Epithelial cell of prostate (primary cell): ENCODE data around the gene DNMT3L.
"Not testable (repeated sequence)": the region's sequence is repeated elsewhere in the genome, so short reads cannot be mapped to it uniquely, and the experiment has no call there.

Experiments used
- DNase-seq: peaks from one replicate; pipeline ENCODE4 v3.0.0-alpha.2; 2011; ENCODE audit warnings: low read depth, low spot score
- H3K27ac ChIP-seq: fragments of 450-650 bp; 2 replicates; pipeline ENCODE4 v1.5.1; 2017; ENCODE audit warnings: mild to moderate bottlenecking

DNMT3L gene

DNA sequence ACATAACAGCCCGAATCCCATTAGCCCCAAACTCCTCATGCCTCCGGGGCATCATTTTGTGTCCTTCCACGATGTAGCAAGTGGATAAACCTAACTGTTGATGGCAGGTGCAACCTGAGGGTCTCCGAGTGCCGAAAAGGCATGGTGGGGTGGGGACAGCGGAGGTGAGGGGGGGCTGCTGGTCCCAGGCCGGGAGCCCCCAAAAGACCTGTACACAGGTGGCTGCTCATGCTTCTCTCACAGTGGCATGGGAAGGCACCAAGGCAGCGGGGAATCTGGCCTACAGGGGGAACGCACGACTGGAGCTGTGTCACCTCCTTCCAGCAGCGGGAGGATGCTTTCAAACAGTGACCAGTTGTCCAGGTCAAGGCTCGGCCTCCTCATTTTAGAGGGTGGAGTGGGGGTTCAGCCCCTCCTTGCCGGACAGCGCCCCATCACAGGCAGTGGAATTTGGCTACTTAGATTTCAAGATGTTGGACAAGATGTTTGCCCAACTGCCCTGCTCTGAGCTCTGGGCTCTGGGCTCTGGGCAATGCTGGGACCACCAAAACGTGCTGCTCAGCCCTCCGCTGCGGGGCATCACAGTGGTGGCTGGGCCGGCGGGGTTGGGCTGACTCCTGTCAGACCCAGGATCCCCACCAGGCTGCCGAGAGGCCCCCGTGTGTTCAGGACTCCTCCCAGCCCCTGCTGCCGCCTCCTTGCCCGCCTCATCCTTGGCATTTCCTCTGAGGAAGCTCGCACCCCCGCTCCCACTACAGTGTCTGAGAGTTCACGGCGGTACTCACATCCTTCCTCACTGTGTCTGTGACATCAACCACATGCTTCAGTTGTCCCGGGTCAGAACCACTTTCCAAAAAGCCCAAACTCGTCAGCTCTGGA lies 7.6 kb downstream of the DNMT3L start:
- H3K27ac ChIP-seq = no peak overlapping the region
- DNase-seq = no peak

DNA sequence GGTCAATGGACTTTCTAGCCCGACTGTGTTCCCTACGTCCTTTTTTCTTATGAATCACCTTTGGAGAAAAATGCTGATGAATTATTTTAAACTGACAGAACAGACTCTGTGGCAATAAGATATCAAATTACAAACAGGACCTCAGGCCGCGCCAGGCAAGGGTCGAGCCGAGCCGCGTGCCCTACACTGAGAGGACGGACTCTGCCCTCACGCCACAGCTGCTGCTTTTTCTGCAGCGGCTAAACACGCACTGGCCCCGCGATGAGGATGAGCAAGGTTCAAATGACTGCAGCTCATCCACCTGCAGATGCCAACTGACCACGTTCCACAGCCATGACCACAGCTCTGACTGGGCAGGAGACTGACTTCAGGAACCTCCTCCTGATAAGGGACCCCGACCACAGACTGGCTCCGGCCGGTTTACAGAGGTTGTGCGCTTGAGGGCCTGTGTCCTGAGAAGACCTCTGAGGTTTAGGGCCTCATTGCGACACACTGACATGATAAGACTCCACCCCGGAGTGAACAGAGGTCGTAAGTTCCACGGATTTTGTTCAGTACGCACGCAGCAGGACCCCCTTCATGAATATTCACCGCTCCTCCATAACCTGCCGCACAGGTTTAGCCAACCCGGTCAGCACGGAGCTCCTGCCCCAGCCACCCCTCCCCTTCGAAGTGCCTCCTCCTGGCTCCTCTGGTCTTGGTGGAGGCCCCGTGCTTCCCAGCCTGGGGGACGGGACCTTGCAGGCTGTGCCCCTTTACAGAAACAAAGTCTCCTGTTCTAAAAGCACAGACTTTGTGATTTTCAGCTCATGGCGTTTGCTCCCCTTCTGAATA lies 12.3 kb downstream of the DNMT3L start:
- H3K27ac ChIP-seq, DNase-seq: not testable (repeated sequence)

DNA sequence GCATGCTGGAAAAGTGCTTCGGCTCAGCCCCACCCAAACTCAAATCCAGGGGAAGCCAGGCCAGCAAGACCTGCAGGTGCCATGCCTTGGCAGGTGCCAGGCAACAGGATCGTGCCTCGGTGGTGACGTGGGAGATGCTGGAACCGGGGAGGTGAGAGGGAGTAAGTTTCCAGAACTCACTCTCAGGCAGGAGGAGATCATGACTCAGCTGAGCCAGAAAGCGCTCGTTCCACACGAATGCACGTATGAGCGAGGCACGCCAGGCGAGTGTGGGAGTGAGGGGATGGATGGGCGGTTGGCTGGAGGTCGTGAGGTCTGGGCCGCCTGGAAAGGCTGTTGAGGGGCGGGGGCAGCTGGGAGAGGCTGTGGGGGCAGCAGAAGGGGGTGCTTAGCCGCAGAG lies 13.8 kb downstream of the DNMT3L start:
- H3K27ac ChIP-seq, DNase-seq: not testable (repeated sequence)

- DNase-seq = not testable (repeated sequence)
Observed at GRCh38 chr21:44243980-44244379, 17.7 kb downstream of the DNMT3L start.

DNA sequence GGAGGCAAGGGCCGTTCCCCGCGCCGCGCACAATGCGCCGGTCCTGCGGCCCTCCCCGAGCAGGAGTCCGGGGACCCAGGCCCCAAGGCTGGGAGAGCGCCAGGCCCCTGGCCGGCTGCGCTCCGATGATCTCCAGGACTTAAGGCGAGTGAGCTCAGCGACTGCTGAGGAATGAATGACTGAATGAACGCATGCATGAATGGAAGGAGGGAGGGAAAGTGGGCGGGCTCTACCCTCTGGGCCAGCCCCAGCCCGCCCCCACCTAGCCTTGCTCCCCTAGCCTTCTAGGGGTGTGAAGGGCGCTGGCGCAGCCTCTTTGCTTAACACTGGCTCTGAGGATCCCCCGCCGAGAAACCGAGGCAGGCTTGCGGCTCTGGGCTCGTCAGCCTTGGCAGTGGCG lies 20.4 kb downstream of the DNMT3L start:
- DNase-seq, H3K27ac ChIP-seq: not testable (repeated sequence)

More at GRCh38 chr21:44243980-44244379, 17.7 kb downstream of the DNMT3L start:
- not testable (repeated sequence) for H3K27ac ChIP-seq

DNA sequence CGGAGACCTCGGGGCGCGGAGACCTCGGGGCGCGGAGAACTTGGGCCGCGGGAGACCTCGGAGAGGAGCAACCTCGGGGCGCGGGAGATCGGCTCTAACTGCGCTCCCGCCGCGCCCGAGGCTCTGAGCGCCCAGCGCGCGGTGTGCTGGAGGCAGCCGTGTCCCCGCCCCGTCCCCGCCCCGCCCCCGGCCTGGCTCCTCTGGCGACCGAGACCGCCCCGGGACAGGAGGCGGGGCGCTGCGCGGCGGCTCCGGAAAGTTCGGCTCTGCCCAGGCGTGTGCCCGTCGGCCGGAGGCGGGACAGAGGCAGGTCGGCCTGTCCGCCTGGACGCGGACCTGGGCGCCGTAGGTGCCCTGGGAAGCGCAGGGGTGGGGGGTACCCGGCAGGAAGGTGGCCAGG lies 20.9 kb downstream of the DNMT3L start, which contains the start of gene ICOSLG:
ICOSLG (minus strand) TSS at position 102 of the 400 bp plus-strand sequence. CDS start 126 bp downstream, outside the sequence.
- not testable (repeated sequence) for DNase-seq, H3K27ac ChIP-seq

- not testable (repeated sequence) for DNase-seq
Observed at GRCh38 chr21:44240353-44240752, 21.3 kb downstream of the DNMT3L start.

GRCh38 chr21:44229561-44229960 lies 32.1 kb downstream of the DNMT3L start:
- not testable (repeated sequence) for DNase-seq, H3K27ac ChIP-seq

More at GRCh38 chr21:44240353-44240752, 21.3 kb downstream of the DNMT3L start:
- H3K27ac ChIP-seq = not testable (repeated sequence)

DNA sequence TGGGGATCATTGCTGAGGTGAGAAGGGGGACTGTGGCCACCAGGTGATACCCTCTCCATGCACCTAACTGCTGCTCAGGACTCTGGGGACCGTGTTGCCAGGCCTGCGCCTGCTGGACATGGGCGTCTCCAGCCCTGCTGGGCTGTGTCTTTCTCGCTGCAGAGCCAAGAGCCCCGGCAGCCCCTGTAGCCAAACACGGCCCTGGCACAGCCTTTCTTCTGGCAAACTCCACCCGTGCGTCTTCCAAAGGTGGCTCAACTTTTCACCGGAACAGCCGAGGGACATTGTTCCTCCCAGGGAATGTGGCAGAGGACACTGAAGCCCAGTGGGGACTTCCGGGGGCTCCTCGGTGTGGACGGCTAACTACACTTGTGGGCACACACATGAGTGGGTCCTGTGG lies 33.6 kb downstream of the DNMT3L start:
- DNase-seq, H3K27ac ChIP-seq: not testable (repeated sequence)

GRCh38 chr21:44227614-44228013 lies 34.1 kb downstream of the DNMT3L start:
- DNase-seq, H3K27ac ChIP-seq: not testable (repeated sequence)

DNA sequence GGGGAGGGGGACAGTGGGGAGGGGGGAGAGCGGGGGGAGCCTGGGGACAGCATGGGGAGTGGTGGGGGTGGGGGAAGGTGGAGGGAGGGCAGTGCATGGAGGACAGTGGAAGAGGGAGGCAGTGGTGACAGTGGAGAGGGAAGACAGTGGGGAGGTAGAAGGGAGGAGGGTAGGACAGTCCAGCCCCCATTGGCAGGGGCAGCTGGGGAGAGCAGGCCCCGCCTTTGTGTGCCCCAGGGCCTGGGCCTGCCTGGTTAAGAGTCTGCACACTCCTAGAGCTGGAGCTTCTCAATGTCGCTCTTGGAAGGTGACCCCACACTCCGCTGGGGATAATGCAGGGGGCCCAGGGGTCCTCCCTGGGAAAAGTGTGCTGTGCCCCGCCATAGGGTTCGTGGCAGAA lies 36.1 kb downstream of the DNMT3L start:
- not testable (repeated sequence) for H3K27ac ChIP-seq, DNase-seq

DNA sequence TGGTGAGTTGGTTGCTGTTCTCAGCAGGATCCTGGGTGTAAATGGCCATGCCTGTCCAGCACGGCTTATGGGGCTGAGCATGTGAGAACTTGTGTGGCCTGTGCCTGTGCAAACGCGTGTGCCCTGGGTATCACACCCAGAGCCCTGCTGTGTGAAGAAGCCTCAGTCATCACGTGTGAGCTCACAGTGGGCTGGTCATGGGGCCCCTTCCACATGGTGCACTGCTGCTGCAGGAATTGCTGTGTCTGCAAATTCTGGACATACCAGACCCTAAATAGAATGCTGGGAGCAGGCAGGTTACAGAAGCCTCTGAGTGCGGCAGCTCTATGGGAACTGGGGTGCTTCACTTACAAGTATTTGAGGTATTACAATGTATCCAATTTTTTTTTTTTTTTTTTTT lies 38.4 kb downstream of the DNMT3L start:
- H3K27ac ChIP-seq, DNase-seq: not testable (repeated sequence)

GRCh38 chr21:44220674-44221073 lies 41.0 kb downstream of the DNMT3L start:
- DNase-seq, H3K27ac ChIP-seq: not testable (repeated sequence)

DNA sequence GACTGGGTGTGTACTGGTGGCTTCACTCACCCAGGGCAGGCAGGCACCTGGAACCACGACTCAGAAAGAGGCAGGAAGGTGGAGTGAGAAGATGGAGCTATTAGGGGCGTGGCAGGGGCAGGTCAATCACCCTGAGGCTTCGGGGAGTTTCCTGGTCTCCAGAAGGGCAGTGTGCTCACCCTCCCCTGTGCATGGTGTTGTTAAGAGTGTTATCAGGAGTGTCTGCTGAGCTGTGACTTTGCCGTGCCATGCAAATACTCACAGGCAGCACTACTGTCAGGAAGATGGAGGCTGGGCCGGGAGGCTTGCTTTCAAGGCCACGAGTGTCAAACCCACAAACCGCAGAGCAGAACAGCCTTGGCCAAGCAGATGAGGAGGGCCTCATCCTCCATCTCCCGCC lies 43.2 kb downstream of the DNMT3L start:
- H3K27ac ChIP-seq, DNase-seq: not testable (repeated sequence)

DNA sequence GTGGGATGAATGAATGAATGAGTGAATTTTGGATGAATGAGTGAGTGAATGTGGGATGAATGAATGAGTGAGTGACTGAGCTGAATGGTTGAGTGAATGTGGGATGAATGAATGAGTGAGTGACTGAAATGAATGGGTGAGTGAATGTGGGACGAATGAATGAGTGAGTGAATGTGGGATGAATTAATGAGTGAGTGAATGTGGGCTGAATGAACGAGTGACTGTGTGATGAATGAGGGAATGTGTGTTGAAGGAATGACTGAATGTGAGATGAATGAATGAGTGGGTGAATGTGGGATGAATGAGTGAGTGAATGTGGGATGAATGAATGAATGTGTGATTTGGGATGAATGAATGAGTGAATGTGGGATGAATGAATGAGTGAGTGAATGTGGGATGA lies 49.7 kb downstream of the DNMT3L start:
- not testable (repeated sequence) for DNase-seq, H3K27ac ChIP-seq

DNA sequence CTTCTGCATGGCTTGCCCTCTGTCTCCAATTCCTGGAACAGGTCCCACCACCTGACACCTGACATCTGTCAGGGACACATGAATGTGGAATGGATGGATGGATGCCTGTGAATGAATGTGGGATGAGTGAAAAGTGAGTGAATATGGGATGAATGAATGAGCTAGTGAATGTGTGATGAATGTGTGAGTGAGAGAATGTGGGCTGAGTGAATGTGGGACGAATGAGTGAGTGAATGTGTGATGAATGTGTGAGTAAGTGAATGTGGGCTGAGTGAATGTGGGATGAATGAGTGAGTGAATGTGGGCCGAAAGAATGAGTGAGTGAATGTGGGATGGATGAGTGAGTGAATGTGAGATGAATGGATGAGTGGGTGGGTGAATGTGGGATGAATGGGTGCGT lies 50.1 kb downstream of the DNMT3L start:
- not testable (repeated sequence) for DNase-seq, H3K27ac ChIP-seq

DNA sequence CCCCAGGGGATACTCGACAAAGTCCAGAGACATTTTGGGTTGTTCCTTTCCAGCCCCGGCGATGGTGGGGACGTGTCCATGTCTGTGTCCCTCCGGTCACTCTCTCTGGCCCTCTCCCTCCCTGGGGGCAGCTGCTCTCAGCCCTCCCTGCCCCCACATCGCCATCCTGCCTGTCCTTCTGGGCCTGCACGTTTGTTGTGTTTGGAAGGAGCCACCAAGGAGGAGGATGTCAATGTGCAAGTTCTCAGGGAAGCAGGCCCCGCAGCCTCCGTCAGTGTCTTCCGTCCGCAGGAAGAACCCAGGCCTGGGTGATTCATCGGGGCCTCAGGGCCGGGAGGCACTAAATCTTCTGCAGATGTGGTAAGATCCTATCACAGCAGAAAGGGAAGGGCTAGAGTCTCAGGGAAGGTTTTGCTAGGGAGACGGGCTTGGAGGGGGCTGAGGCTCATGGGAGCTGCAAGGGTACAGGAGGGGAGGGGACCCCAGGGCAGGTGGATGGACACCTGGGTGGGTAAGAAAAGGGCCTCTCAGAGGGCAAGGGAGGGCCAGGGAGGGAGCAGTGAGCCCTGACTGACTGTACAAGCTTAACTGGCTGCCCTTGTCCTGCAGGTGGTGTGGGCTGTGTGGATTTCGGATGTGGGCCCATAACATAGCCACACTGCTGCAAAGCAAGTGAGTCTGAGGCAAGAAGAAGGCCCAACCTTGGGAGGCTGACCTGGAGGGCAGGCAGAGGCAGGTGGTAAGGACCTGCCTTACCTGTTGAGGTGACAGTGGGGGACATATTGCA lies 53.6 kb downstream of the DNMT3L start:
- not testable (repeated sequence) for H3K27ac ChIP-seq, DNase-seq

DNA sequence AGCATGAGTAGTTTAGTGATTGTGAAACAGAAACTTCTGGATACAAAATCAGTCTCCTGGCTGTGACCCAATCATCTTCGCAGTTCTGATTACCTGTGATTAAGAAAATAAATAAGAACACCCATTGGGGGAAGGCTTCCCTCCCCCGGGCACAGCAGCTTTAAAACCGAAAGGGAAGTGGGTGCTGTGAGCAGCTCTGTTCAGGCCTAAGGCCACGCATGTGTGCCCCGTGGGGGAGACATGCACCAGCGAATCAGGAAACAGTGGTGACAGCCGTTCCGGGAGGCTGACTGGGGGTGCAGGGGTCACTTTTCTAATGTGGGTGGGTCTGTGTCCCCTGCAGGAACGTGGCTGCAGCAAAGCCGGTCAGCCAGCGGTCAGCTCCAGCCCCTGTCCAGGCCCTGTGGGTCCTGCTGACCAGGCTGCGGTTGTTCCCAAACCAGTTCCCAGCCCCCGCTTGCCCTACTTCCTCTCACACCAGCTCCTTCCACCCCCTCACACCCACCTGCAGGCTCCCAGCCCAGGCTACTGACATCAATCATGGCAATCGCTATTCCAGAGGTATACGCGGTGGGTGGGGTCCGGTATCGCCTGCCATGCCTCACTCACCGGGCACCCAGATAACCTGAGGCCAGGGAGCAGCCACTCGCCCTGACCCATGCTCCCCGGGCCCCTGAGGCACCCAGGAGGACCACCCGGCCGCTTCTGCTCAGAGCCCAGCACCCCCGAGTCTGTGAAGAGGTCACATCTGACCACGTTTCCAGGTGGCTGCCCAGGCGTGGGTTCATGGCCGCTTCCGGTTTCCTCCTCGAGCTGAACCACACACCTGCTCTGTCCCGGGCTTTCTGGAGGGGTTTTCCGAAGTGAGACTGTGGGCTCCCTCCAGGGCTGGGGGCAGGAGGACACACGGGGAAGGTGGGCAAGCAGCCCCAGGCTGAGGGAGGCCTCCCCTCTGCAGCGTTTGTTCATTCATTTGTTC lies 54.7 kb downstream of the DNMT3L start:
- H3K27ac ChIP-seq, DNase-seq: not testable (repeated sequence)

DNA sequence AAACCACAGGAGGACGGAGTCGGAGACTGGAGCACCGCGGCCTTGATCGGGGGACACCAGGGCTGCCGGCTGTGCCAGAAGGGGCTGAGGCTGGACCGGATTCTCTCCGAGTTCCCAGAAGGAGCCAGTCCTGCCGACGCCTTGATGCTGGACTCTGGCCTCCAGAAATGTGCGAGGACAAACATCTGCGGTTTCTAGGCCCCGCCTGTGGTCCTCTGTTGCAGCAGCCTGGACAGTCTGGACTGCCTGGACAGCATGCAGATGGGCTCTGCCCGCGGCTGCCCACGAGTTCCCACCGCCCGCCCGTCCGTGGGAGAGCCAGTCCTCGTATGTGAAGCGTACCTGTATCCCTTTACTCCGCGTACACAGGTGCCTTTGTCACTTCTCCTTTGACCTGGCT lies 55.5 kb downstream of the DNMT3L start:
- H3K27ac ChIP-seq = not testable (repeated sequence)

More for the DNA sequence above, 55.5 kb downstream of the DNMT3L start:
- DNase-seq = not testable (repeated sequence)
